OCI-LY7 (cell line): ENCODE results near the gene PCDH9. TPM values are rescaled to one million over a fixed set of nuclear protein-coding genes. Genes with fewer than 3 reads are reported as not detected.

ENCODE experiments used
- BruUV-seq: library from RNA; stranded (reverse); fragments of 400-500 nt; replicated peaks from 2 replicates; lab custom pipeline; 2021; lab: Mats Ljungman, UMichigan
- CTCF ChIA-PET: fragments of 300-600 bp; sonication (Branson Sonifier 250); formaldehyde crosslinking; loops from one replicate; lab custom pipeline; 2022; ENCODE audit warnings: antibody characterized with exemption; ENCODE audit not compliant: unreplicated experiment; lab: Charles Lee
- POLR2A ChIA-PET: fragments of 300-600 bp; sonication (Branson Sonifier 250); formaldehyde crosslinking; loops from one replicate; lab custom pipeline; 2022; ENCODE audit warnings: antibody characterized with exemption; lab: Charles Lee
- DNase-seq: peaks from one replicate; pipeline ENCODE4 v3.0.0-alpha.2; 2015; ENCODE audit warnings: low spot score
- H2AFZ ChIP-seq: fragments of 200-600 bp; sonication (generic), shearing (Covaris generic); 2 replicates; pipeline ENCODE4 v1.6.1; 2014; ENCODE audit warnings: mild to moderate bottlenecking, antibody characterized with exemption, low read length, moderate library complexity
- H3K27ac ChIP-seq: fragments of 200-600 bp; sonication (generic); 2 replicates; pipeline ENCODE4 v1.5.1; 2014; ENCODE audit warnings: mixed run types, low read depth, mild to moderate bottlenecking, moderate library complexity, low read length, inconsistent platforms; ENCODE audit not compliant: poor library complexity, severe bottlenecking
- H3K36me3 ChIP-seq: fragments of 200-600 bp; sonication (generic); 2 replicates; pipeline ENCODE4 v1.6.1; 2014; ENCODE audit warnings: mild to moderate bottlenecking, antibody characterized with exemption, low read length, moderate library complexity, mixed read lengths; ENCODE audit not compliant: insufficient read depth
- H3K4me1 ChIP-seq: fragments of 200-600 bp; sonication (generic); 2 replicates; pipeline ENCODE4 v1.5.1; 2014; ENCODE audit warnings: mild to moderate bottlenecking, low read length; ENCODE audit not compliant: insufficient read depth, poor library complexity, severe bottlenecking
- H3K4me2 ChIP-seq: fragments of 200-600 bp; sonication (generic); 2 replicates; pipeline ENCODE4 v1.6.1; 2014; ENCODE audit warnings: mild to moderate bottlenecking, low read length
- H3K4me3 ChIP-seq: fragments of 200-600 bp; sonication (generic); 2 replicates; pipeline ENCODE4 v1.5.1; 2014; ENCODE audit warnings: mild to moderate bottlenecking, low read depth, low read length; ENCODE audit not compliant: poor library complexity, severe bottlenecking
- H3K79me2 ChIP-seq: fragments of 200-600 bp; sonication (generic); 2 replicates; pipeline ENCODE4 v1.6.1; 2016; ENCODE audit warnings: low read depth, mild to moderate bottlenecking, low read length, moderate library complexity, mixed read lengths; ENCODE audit not compliant: insufficient read depth
- H3K9me2 ChIP-seq: fragments of 200-600 bp; sonication (generic); 2 replicates; pipeline ENCODE4 v1.6.1; 2016; ENCODE audit warnings: mild to moderate bottlenecking, low read length, mixed read lengths; ENCODE audit not compliant: insufficient read depth
- H3K9me3 ChIP-seq: fragments of 200-600 bp; sonication (generic); 2 replicates; pipeline ENCODE4 v1.6.1; 2014; ENCODE audit warnings: mild to moderate bottlenecking, mixed run types, low read length, mixed read lengths
- H4K20me1 ChIP-seq: fragments of 200-600 bp; sonication (generic); 2 replicates; pipeline ENCODE4 v1.6.1; 2014; ENCODE audit warnings: mild to moderate bottlenecking, antibody characterized with exemption, low read length, moderate library complexity, mixed read lengths; ENCODE audit not compliant: insufficient read depth
- EZH2phosphoT487 ChIP-seq: fragments of 200-600 bp; sonication (generic); IDR thresholded peaks from 2 replicates; pipeline ENCODE4 v1.6.1; 2018; ENCODE audit warnings: low read depth, borderline replicate concordance, mild to moderate bottlenecking, mixed run types, antibody characterized with exemption, low read length, moderate library complexity, mixed read lengths
- intact Hi-C: fragments of 100-400 bp; cut with micrococcal nuclease; formaldehyde crosslinking; loops from one replicate; pipeline ENCODE4 v1.10.0; 2022; ENCODE audit not compliant: unreplicated experiment
- total RNA-seq, 2 experiments: library from RNA; depleted of rRNA in 1 of 2; stranded (reverse); fragments of >200 nt in 1 of 2; shearing (Covaris generic) in 1 of 2; gene quantifications; 2 replicates each; pipeline ENCODE4 v1.2.3, GENCODE V29; 2014 to 2022
- TF ChIP-seq, protein P1 (sequence below): fragments of 200-600 bp; sonication (generic); conservative IDR thresholded peaks from 2 replicates; pipeline ENCODE4 v1.5.1; 2014; ENCODE audit warnings: mild to moderate bottlenecking, antibody characterized with exemption, low read length, moderate library complexity, mixed read lengths

Gene PCDH9
- total RNA-seq, 2 experiments from 2014 or later, result 20.1 to 26.0 TPM

DNA sequence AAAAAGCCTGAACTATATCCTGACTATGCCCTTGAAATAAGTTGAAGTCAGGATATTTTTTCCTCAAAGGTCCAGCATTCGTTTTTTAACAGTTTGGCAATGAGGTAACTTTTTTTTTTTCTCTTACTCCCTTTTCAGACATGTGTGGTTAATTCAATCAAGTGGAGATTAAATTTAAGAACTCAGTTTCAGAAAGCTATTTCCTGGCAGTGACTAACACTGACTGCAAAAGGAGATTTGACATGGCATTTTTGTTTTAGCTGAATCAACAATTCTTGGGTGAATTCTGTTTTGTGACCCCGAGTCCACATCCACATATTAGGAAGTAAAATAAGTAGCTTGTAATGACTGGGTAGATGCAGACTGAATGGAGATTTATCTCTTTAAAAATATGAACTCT, 716.4 kb downstream of the PCDH9 start:
- POLR2A ChIA-PET, result interaction anchor here (0.6 to 1.0 kb wide), 4 partner anchors 84 to 857 kb away, joined by 3 to 6 read pairs (median 4); no protein-coding TSS in a partner anchor
- intact Hi-C loops, result no loop called here
- no peaks in the 10 kb centered on the region for H3K36me3 ChIP-seq
- H3K4me2 ChIP-seq, result no peak overlapping the region
- no peak for TF ChIP-seq EZH2phosphoT487
- TF ChIP-seq, protein P1, sequence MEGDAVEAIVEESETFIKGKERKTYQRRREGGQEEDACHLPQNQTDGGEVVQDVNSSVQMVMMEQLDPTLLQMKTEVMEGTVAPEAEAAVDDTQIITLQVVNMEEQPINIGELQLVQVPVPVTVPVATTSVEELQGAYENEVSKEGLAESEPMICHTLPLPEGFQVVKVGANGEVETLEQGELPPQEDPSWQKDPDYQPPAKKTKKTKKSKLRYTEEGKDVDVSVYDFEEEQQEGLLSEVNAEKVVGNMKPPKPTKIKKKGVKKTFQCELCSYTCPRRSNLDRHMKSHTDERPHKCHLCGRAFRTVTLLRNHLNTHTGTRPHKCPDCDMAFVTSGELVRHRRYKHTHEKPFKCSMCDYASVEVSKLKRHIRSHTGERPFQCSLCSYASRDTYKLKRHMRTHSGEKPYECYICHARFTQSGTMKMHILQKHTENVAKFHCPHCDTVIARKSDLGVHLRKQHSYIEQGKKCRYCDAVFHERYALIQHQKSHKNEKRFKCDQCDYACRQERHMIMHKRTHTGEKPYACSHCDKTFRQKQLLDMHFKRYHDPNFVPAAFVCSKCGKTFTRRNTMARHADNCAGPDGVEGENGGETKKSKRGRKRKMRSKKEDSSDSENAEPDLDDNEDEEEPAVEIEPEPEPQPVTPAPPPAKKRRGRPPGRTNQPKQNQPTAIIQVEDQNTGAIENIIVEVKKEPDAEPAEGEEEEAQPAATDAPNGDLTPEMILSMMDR, result no peak
- H3K4me1 ChIP-seq, result no peaks in the 10 kb centered on the region
- no peak overlapping the region for H3K4me3 ChIP-seq
- no peaks in the 10 kb centered on the region for H3K9me3 ChIP-seq
- H3K79me2 ChIP-seq, result no peaks in the 10 kb centered on the region
- H3K9me2 ChIP-seq, result no peaks in the 10 kb centered on the region
- H4K20me1 ChIP-seq, result no peaks in the 10 kb centered on the region
- no peak for DNase-seq
- H2AFZ ChIP-seq, result peak overlapping the region; percentile 55; the same call in 1 of the 2 replicates
- no TSS peak for BruUV-seq
- CTCF ChIA-PET, result no interaction called here
- no peak overlapping the region for H3K27ac ChIP-seq

GRCh38 chr13:66509175-66509574, 721.0 kb downstream of the PCDH9 start:
- POLR2A ChIA-PET, result no interaction called here
- intact Hi-C loops, result no loop called here
- TF ChIP-seq, protein P1, result no peak
- no peak for TF ChIP-seq EZH2phosphoT487

DNA sequence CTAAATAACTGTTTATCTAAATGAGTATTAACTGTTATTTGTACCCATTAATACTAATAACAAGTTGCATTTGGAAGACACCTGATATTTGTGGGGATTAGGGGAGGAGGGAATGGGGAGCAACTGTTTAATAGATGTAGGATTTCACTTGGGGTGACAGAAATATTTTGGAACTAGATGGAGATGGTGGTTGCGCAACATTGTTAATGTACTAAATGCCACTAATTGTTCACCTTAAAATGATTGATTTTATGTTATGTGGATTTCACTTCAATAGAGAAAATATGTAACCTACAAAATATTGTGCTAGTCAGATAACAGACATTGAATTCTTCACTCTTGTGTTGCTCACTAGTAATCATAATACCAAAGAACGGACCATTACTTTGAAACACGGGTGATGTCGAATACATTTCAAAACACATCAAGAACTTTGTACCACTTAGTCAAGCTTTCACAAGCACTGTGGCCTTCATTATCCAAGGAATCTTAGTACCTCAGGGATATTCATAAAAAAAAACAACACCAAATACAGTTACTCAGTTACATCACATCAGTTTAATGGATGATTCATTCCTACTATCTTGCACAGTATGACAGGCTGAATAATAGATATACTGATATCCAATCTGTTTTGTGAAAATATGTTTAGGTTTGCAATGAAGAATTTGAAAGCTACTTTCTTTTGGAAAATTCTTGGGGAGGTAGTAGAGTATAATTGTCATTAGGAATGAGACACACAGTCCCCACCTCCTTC, 721.8 kb downstream of the PCDH9 start:
- H3K4me2 ChIP-seq, result no peak overlapping the region
- no peaks in the 10 kb centered on the region for H3K79me2 ChIP-seq
- H2AFZ ChIP-seq, result no peak overlapping the region
- H3K4me1 ChIP-seq, result no peaks in the 10 kb centered on the region
- no TSS peak for BruUV-seq
- no peak overlapping the region for H3K27ac ChIP-seq
- DNase-seq, result no peak
- CTCF ChIA-PET, result no interaction called here
- TF ChIP-seq, protein P1, result no peak
- TF ChIP-seq EZH2phosphoT487, result no peak
- H4K20me1 ChIP-seq, result no peaks in the 10 kb centered on the region
- intact Hi-C loops, result no loop called here
- H3K9me2 ChIP-seq, result no peaks in the 10 kb centered on the region
- H3K36me3 ChIP-seq, result no peaks in the 10 kb centered on the region
- POLR2A ChIA-PET, result interaction anchor here (0.8 kb wide), 1 partner anchor 517 kb away, joined by 3 read pairs; no protein-coding TSS in a partner anchor
- no peaks in the 10 kb centered on the region for H3K9me3 ChIP-seq
- no peak overlapping the region for H3K4me3 ChIP-seq

More at GRCh38 chr13:66509175-66509574, 721.0 kb downstream of the PCDH9 start:
- H3K4me1 ChIP-seq, result no peaks in the 10 kb centered on the region
- peak overlapping the region; percentile 47 for H2AFZ ChIP-seq
- CTCF ChIA-PET, result no interaction called here
- no peaks in the 10 kb centered on the region for H3K9me2 ChIP-seq
- no peaks in the 10 kb centered on the region for H3K79me2 ChIP-seq
- H4K20me1 ChIP-seq, result no peaks in the 10 kb centered on the region
- H3K27ac ChIP-seq, result no peak overlapping the region
- no peak for DNase-seq
- no peaks in the 10 kb centered on the region for H3K36me3 ChIP-seq
- H3K4me2 ChIP-seq, result no peak overlapping the region
- BruUV-seq, result no TSS peak
- no peaks in the 10 kb centered on the region for H3K9me3 ChIP-seq
- no peak overlapping the region for H3K4me3 ChIP-seq
